Transverse colon (tissue), 4 donors: ENCODE data around the gene RPS6KA2.

Experiments
- CTCF ChIP-seq, 5 experiments: fragments of 200-600 bp in 3 of 5; fragments of 450-650 bp in 2 of 5; sonication (generic) in 3 of 5; IDR thresholded peaks; 1 replicate in 2 of 5; 2 replicates in 3 of 5; pipeline ENCODE4 v1.5.1; 2016 to 2017; ENCODE audit warnings: antibody characterized with exemption in 5 of 5, inconsistent platforms in 3 of 5, mild to moderate bottlenecking in 2 of 5, moderate library complexity in 1 of 5
- POLR2AphosphoS5 ChIP-seq, 3 donors: sonication (generic); formaldehyde crosslinking; IDR thresholded peaks; one replicate each; pipeline ENCODE4 v1.6.1; 2016; ENCODE audit warnings: antibody characterized with exemption in 3 of 3

GRCh38 chr6:166444446-166444845, 182.6 kb downstream of the RPS6KA2 start:
- TF ChIP-seq POLR2AphosphoS5 (IDR thresholded peaks at IDR 0.05) (no peak), CTCF (IDR thresholded peaks at IDR 0.05) (no peak)
